Osteocyte (in vitro differentiated cells): ENCODE data around the gene COTL1. TPM values are rescaled to one million over a fixed set of nuclear protein-coding genes. Genes with fewer than 3 reads are reported as not detected.

Experiments
- DNase-seq: peaks from one replicate; pipeline ENCODE4 v3.0.0; 2021; ENCODE audit warnings: mixed read lengths; ENCODE audit not compliant: unreplicated experiment; ENCODE audit errors: extremely low spot score
- H3K27ac Mint-ChIP-seq: one replicate; pipeline ENCODE4 v1.8.0; 2021; ENCODE audit warnings: mild to moderate bottlenecking, mixed read lengths; ENCODE audit not compliant: unreplicated experiment
- H3K27me3 Mint-ChIP-seq: one replicate; pipeline ENCODE4 v1.8.0; 2021; ENCODE audit warnings: mixed read lengths; ENCODE audit not compliant: unreplicated experiment
- H3K36me3 Mint-ChIP-seq: one replicate; pipeline ENCODE4 v1.8.0; 2021; ENCODE audit warnings: mixed read lengths; ENCODE audit not compliant: unreplicated experiment
- H3K4me1 Mint-ChIP-seq: one replicate; pipeline ENCODE4 v1.8.0; 2021; ENCODE audit warnings: mixed read lengths; ENCODE audit not compliant: unreplicated experiment
- H3K4me3 Mint-ChIP-seq: one replicate; pipeline ENCODE4 v1.8.0; 2021; ENCODE audit warnings: mild to moderate bottlenecking, moderate library complexity, mixed read lengths; ENCODE audit not compliant: unreplicated experiment
- H3K9me3 Mint-ChIP-seq: one replicate; pipeline ENCODE4 v1.8.0; 2021; ENCODE audit warnings: mixed read lengths; ENCODE audit not compliant: unreplicated experiment
- CTCF ChIP-seq: fragments of 200-600 bp; sonication (generic); IDR thresholded peaks from 2 replicates; pipeline ENCODE4 v1.5.0; 2021; ENCODE audit warnings: antibody characterized with exemption, mild to moderate bottlenecking, moderate library complexity
- total RNA-seq: library from RNA; stranded (reverse); gene quantifications from 2 replicates; pipeline ENCODE4 v1.2.1, GENCODE V29; 2021

COTL1 gene
- total RNA-seq, 1 donor from 2014 or later = 103 TPM

- no peak overlapping the region for H3K4me3 Mint-ChIP-seq
- DNase-seq = no peak
- H3K27me3 Mint-ChIP-seq = no peaks in the 10 kb centered on the region
- no peak for TF ChIP-seq CTCF
- H3K27ac Mint-ChIP-seq = no peak overlapping the region
- no peaks in the 10 kb centered on the region for H3K9me3 Mint-ChIP-seq
- H3K36me3 Mint-ChIP-seq = peaks cover 66% of the 10 kb centered on the region
- H3K4me1 Mint-ChIP-seq = no peaks in the 10 kb centered on the region
Measured at GRCh38 chr16:84661418-84662060, 43.7 kb upstream of the COTL1 start.

- H3K4me1 Mint-ChIP-seq = no peaks in the 10 kb centered on the region
- H3K4me3 Mint-ChIP-seq = no peak overlapping the region
- DNase-seq = no peak
- TF ChIP-seq CTCF = no peak
- H3K27me3 Mint-ChIP-seq = no peaks in the 10 kb centered on the region
- H3K9me3 Mint-ChIP-seq = no peaks in the 10 kb centered on the region
- H3K36me3 Mint-ChIP-seq = peaks cover 62% of the 10 kb centered on the region
- H3K27ac Mint-ChIP-seq = no peak overlapping the region
Measured at GRCh38 chr16:84660973-84661372, 43.1 kb upstream of the COTL1 start.

GRCh38 chr16:84659656-84660300, 41.9 kb upstream of the COTL1 start:
- Mint-ChIP-seq H3K36me3 (peaks cover 60% of the 10 kb centered on the region), H3K27ac (no peak overlapping the region), H3K4me3 (no peak overlapping the region), H3K9me3 (no peaks in the 10 kb centered on the region), H3K4me1 (no peaks in the 10 kb centered on the region), H3K27me3 (no peaks in the 10 kb centered on the region)
- no peak for TF ChIP-seq CTCF
- no peak for DNase-seq

- Mint-ChIP-seq H3K4me1 (no peaks in the 10 kb centered on the region), H3K9me3 (no peaks in the 10 kb centered on the region), H3K27ac (no peak overlapping the region), H3K27me3 (no peaks in the 10 kb centered on the region), H3K36me3 (peaks cover 55% of the 10 kb centered on the region), H3K4me3 (no peak overlapping the region)
- no peak for TF ChIP-seq CTCF
- no peak for DNase-seq
Measured at GRCh38 chr16:84658690-84659089, 40.8 kb upstream of the COTL1 start.

- H3K27ac Mint-ChIP-seq = no peak overlapping the region
- H3K9me3 Mint-ChIP-seq = no peaks in the 10 kb centered on the region
- no peaks in the 10 kb centered on the region for H3K27me3 Mint-ChIP-seq
- no peaks in the 10 kb centered on the region for H3K4me1 Mint-ChIP-seq
- TF ChIP-seq CTCF = no peak
- H3K36me3 Mint-ChIP-seq = peaks cover 45% of the 10 kb centered on the region
- H3K4me3 Mint-ChIP-seq = no peak overlapping the region
- no peak for DNase-seq
Measured at GRCh38 chr16:84657229-84657837, 39.5 kb upstream of the COTL1 start.
